GM19099 (cell line): ENCODE measurements around the gene GLYR1.

Source experiments
- POLR2A ChIP-seq: IDR thresholded peaks from 3 replicates; pipeline ENCODE4 v1.6.1; 2011; ENCODE audit warnings: low read depth; ENCODE audit not compliant: insufficient read length; ENCODE audit errors: extremely low read depth

Gene GLYR1

GRCh38 chr16:4755687-4756086 is 91.4 kb downstream of the GLYR1 start:
- TF ChIP-seq POLR2A: no peak

GRCh38 chr16:4754865-4755264 is 92.2 kb downstream of the GLYR1 start:
- no peak for TF ChIP-seq POLR2A

- TF ChIP-seq POLR2A: no peak
Measured at GRCh38 chr16:4753227-4753626, 93.9 kb downstream of the GLYR1 start.
